Stimulated activated CD8-positive, alpha-beta memory T cell treated with anti-CD3 and anti-CD28 coated beads, Interleukin-2, amount 100 ng/mL, for 1 hour (primary cell): ENCODE measurements around the gene POLR1A.

Experiments used
- DNase-seq, 2 donors: peaks; one replicate each; pipeline ENCODE4 v3.0.0-alpha.2; 2020; ENCODE audit warnings: low read depth in 2 of 2

POLR1A gene

GRCh38 chr2:86064006-86064405 is 41.7 kb downstream of the POLR1A start:
- no peak for DNase-seq

- DNase-seq, result no peak
Observed at GRCh38 chr2:86062043-86062442, 43.6 kb downstream of the POLR1A start.

DNA sequence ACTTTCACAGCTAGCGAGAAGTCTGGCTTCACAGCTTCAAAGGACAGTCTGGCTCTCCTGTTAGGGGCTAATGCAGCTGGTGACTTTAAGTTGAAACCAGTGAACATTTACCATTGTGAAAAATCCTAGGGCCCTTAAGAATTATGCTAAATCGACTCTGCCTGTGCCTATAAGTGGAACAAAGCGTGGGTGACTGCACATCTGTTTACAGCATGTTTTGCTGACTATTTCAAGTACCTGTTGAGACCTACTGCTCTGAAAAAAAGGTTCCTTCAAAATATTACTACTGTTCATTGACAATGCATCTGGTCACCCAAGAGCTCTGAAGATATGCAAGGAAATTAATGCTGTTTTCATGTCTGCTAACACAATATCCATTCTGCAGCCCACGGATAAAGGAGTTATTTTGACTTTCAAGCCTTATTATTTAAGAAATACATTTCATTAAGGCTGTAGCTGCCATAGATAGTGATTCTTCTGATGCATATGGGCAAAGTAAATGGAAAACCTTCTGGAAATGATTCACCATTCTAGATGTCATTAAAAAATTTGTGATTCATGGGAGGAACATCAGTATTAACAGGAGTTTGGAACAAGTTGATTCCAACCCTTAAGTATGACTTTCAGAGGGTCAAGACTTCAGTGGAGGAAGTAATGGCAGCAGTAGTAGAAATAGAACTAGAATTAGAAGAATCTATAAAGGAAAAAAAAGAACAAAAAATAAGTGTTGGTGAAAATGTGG is 48.9 kb downstream of the POLR1A start:
- DNase-seq, result no peak

DNA sequence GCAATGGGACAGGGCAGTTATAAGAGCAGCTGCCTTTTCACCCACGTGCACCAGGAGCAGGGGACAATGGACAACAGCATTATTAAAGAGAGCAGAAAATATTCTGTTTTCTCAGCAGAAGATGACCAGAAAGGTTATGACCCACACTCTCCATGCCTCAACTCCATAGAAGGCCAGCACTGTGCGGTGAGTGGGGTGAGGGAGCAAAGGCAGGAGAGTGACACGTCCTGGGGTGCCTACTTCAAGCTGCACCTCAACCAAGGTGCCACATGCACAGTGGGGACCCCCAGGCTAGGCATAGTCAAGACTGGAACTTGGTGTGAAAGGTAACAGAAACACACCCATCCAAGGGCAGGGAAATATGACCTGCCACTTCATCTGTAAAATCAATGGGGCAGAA is 50.4 kb downstream of the POLR1A start:
- DNase-seq, result no peak

DNA sequence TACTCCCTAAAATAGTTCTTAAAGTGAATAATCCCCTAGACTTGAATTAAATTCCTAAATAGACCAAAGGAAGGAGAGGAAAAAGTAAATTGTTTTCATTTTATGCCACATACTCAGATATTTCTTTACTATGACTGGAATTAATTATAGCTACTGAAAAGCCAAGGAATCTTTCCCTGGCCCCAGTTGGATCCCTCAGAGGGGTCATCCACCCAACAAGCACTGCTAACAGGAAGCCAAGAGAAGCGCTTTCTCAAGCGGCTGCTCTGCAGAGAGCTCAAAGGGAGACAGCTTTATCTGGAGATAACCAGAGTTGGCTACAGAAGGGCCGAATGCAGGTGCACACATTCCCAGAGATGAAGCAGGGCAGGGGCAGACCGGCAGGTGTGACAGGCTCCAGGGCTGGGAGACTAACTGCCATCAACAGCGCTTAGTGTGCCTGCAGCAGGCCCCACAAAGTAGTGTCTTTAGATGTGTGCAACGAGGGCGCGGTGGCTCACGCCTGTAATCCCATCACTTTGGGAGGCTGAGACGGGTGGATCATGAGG is 51.1 kb downstream of the POLR1A start:
- DNase-seq, result no peak

- DNase-seq, result no peak
Observed at GRCh38 chr2:86053166-86053565, 52.5 kb downstream of the POLR1A start.

GRCh38 chr2:86052676-86053075 is 53.0 kb downstream of the POLR1A start:
- DNase-seq, result no peak

DNA sequence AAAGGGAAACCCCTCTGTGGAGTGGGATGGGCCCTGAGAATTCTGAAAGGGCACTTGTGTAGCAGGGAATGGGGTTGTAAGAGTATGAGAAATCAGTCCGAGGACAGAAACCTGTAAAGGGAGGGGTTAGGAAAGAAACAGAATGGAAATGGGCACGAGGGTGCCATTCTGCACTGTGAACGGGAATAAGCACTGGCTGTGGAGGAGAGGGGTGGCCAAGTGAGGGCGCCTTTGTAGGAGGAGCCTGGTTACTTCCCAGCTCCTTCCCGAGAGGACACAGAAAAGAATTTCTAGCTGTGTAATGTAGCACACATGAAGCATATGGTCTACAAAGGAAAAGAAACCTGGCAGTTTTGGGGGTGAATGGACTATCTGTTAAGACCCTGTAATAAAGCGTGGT is 53.4 kb downstream of the POLR1A start:
- no peak for DNase-seq

DNA sequence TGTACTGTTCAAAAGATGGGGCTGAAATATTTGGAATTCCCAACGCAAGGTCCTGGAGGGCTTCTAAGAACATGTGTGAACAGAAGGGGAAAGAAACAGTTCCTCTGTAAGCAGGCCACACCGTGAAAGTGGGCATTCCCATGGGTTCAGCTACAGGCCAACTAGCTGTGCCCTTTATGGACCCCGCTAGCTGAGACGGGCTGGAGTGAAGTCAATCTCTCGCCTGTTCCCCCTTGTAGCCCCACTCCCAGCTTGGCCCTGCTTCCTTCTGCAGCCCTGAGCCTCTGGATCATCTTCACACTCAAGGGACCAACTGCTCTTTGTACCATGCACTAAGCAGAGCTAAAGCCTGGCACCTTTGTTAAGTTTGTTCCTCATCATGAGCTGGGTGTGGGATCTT is 55.4 kb downstream of the POLR1A start:
- no peak for DNase-seq

- DNase-seq, result no peak
Observed at GRCh38 chr2:86049529-86049928, 56.2 kb downstream of the POLR1A start.

DNA sequence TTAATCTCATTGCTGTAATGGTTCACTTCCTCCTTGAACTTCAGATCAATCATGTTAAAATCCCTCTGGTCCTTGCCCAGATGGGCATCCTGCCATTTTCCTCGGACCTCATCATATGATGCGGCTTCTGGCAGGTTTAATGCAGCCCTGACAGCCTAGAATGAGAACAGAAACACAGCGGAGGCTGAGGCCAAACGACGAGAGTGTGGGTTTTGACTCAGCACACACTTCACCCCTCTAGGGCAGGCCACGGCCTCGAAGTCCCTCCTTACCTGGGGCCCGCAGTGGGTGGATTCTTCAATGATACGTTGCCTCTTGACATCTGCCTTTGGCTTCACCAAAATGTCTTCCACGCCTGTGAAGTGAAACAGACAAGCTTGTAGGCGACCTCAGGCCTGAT is 56.8 kb downstream of the POLR1A start:
- DNase-seq, result no peak

DNA sequence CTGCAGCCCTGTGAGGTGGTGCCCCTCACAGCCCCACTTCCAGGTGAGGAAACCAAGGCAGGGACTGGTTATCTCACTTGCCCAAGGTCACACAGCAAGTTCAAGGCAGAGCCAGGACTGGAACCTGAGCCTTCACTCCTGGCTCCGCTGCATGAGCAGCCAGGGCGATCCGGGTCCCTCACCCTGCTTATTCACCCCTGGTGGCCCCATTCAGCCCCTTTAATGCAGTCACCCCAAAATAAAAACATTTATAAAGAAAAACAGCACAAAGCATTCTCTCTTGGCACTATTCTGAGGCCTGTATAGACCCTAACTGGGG is 57.3 kb downstream of the POLR1A start:
- DNase-seq, result no peak

GRCh38 chr2:86047575-86048382 is 57.9 kb downstream of the POLR1A start:
- DNase-seq, result no peak

GRCh38 chr2:86045541-86045940 is 60.1 kb downstream of the POLR1A start:
- no peak for DNase-seq

- no peak for DNase-seq
Observed at GRCh38 chr2:86044614-86045013, 61.1 kb downstream of the POLR1A start.

GRCh38 chr2:86044045-86044444 is 61.6 kb downstream of the POLR1A start:
- no peak for DNase-seq

GRCh38 chr2:86042256-86043168 is 63.2 kb downstream of the POLR1A start:
- DNase-seq, result no peak

GRCh38 chr2:86039963-86040655 is 65.6 kb downstream of the POLR1A start:
- DNase-seq, result no peak

- no peak for DNase-seq
Observed at GRCh38 chr2:86039178-86039962, 66.3 kb downstream of the POLR1A start.

- peak; percentile 40 to 55 for DNase-seq
Observed at GRCh38 chr2:86038291-86039081, 67.2 kb downstream of the POLR1A start.
